Vagina (tissue), 2 donors: ENCODE data around the gene VSIG10.

Source experiments
- POLR2A ChIP-seq, 2 donors: fragments of 450-650 bp; IDR thresholded peaks; one replicate each; pipeline ENCODE4 v1.6.1; 2017; ENCODE audit warnings: antibody characterized with exemption in 2 of 2, mild to moderate bottlenecking in 2 of 2, moderate library complexity in 2 of 2
- POLR2AphosphoS5 ChIP-seq, 2 donors: sonication (generic); formaldehyde crosslinking; IDR thresholded peaks; one replicate each; pipeline ENCODE4 v1.9.0; 2017; ENCODE audit warnings: antibody characterized with exemption in 2 of 2, mild to moderate bottlenecking in 2 of 2, low read depth in 1 of 2; ENCODE audit not compliant: insufficient read depth in 1 of 2
- TF ChIP-seq, protein P1 (sequence below), 3 experiments: fragments of 450-650 bp in 2 of 3; fragments of 200-600 bp in 1 of 3; sonication (generic) in 1 of 3; IDR thresholded peaks; one replicate each; pipeline ENCODE4 v1.5.1; 2017 to 2019; ENCODE audit warnings: antibody characterized with exemption in 3 of 3, mild to moderate bottlenecking in 2 of 3, moderate library complexity in 2 of 3

DNA sequence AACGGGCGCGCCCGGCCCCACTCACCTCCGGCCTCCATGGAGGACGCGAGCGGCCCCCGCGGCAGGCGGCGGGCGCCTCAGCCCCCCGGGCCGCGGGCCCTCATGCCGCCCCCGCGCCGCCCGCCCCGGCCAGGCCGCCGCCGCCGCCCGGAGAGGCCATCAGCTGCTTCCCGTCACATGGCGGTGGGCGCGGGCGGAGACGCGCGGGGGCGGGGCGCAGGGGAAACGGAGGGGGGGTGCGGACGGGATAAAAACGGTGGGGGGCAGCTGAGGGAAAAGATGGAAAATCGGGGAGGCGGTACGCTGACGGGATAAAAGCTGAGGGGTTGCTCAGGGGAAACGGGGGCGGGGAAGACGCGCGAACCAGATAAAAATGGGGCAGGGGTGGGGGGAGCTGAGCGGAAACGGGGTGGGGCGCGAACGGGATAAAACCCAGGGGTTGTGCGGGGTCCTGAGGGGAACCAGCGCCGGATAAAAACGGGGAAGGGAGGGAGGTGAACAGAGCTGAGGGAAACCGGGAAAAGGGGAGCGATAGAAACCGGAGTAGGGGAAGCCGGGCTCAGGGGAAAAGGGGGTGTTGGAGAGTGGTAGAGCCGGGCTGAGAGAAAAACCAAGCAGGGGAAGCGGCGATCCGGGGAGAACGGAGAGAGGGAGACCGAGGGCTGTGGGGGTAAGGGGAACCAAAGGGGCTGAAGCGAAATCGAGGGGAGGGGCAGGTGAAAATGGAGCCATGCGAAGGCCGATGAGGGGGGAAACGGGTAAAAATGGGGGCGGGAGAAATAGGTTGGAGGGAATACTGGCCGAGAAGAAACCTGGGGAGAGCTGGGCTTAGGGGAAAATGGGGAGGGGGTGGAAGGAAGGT is 42.6 kb downstream of the VSIG10 start, which contains the start of gene WSB2:
- TF ChIP-seq, protein P1, sequence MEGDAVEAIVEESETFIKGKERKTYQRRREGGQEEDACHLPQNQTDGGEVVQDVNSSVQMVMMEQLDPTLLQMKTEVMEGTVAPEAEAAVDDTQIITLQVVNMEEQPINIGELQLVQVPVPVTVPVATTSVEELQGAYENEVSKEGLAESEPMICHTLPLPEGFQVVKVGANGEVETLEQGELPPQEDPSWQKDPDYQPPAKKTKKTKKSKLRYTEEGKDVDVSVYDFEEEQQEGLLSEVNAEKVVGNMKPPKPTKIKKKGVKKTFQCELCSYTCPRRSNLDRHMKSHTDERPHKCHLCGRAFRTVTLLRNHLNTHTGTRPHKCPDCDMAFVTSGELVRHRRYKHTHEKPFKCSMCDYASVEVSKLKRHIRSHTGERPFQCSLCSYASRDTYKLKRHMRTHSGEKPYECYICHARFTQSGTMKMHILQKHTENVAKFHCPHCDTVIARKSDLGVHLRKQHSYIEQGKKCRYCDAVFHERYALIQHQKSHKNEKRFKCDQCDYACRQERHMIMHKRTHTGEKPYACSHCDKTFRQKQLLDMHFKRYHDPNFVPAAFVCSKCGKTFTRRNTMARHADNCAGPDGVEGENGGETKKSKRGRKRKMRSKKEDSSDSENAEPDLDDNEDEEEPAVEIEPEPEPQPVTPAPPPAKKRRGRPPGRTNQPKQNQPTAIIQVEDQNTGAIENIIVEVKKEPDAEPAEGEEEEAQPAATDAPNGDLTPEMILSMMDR (IDR thresholded peaks at IDR 0.05): no peak
- TF ChIP-seq POLR2AphosphoS5 (IDR thresholded peaks at IDR 0.05; ENCODE audit: insufficient read depth in 1 of 2, low read depth in 1 of 2) (no peak), POLR2A (IDR thresholded peaks at IDR 0.05) (peak in 1 of 2 donors; percentile 20)
